K562 (cell line): Measurements from ENCODE around the gene SOX11. TPM values are rescaled to one million over a fixed set of nuclear protein-coding genes. Genes with fewer than 3 reads are reported as not detected.

Experiments used
- ATAC-seq: fragments of 200-7000 bp; cut with Tn5 transposase; 3 replicates; pipeline ENCODE4 v1.9.1; 2020; ENCODE audit warnings: moderate library complexity
- BruUV-seq: library from RNA; stranded (reverse); fragments of 400-500 nt; replicated peaks from 2 replicates; lab custom pipeline; 2021; lab: Mats Ljungman, UMichigan
- CTCF ChIA-PET: fragments of 300-600 bp; formaldehyde crosslinking; extraction: SDS; loops from one replicate; lab custom pipeline; 2021; ENCODE audit warnings: low intra/inter-chr PET ratio; lab: Yijun Ruan, JAX
- POLR2A ChIA-PET: fragments of 300-600, 350-650 bp; sonication (Branson Sonifier 250); formaldehyde crosslinking; extraction: SDS; loops from one replicate; lab custom pipeline; 2021; ENCODE audit warnings: antibody characterized with exemption, inconsistent platforms; lab: Yijun Ruan, JAX
- DNase-seq, 4 experiments: peaks; one replicate each; pipeline versions ENCODE4 v3.0.0 to v3.0.0-alpha.2; 2011 to 2018; ENCODE audit warnings: low spot score in 3 of 4, mixed read lengths in 3 of 4; ENCODE audit errors: extremely low read depth in 1 of 4
- FAIRE-seq: peaks from 2 replicates; lab custom pipeline; 2011; peaks lifted over from hg19 to GRCh38; lab: Jason Lieb, UNC
- H2AFZ ChIP-seq: 2 replicates; pipeline ENCODE4 v1.6.0; 2011; ENCODE audit warnings: low read depth, low read length, control low read depth, inconsistent platforms
- H3K27ac ChIP-seq: fragments of 200-600 bp; 3 replicates; pipeline ENCODE4 v1.8.0; 2011; ENCODE audit warnings: low read depth, mild to moderate bottlenecking, control low read depth, inconsistent platforms, low read length, moderate library complexity, mixed read lengths; ENCODE audit errors: extremely low read depth
- H3K27me3 ChIP-seq, 2 experiments: fragments of 300-600 bp in 1 of 2; 2 replicates in 1 of 2; 3 replicates in 1 of 2; pipeline versions ENCODE4 v1.6.0 to v1.8.0; 2011; ENCODE audit warnings: inconsistent platforms in 2 of 2, low read length in 2 of 2, mild to moderate bottlenecking in 1 of 2, mixed read lengths in 1 of 2, moderate library complexity in 1 of 2; ENCODE audit not compliant: control insufficient read depth in 2 of 2, insufficient read depth in 2 of 2
- H3K36me3 ChIP-seq: fragments of 300-600 bp; 3 replicates; pipeline ENCODE4 v1.8.0; 2011; ENCODE audit warnings: mild to moderate bottlenecking, low read length, inconsistent platforms; ENCODE audit not compliant: control insufficient read depth, insufficient read depth
- H3K4me1 ChIP-seq, 2 experiments: fragments of 200-600 bp in 1 of 2; replicated peaks in 1 of 2; 2 replicates in 1 of 2; 3 replicates in 1 of 2; pipeline versions ENCODE4 v1.5.1 to v1.8.0; 2011; ENCODE audit warnings: inconsistent platforms in 2 of 2, low read length in 2 of 2, mild to moderate bottlenecking in 1 of 2, mixed read lengths in 1 of 2, moderate library complexity in 1 of 2; ENCODE audit not compliant: control insufficient read depth in 2 of 2, insufficient read depth in 2 of 2
- H3K4me2 ChIP-seq: 2 replicates; pipeline ENCODE4 v1.6.1; 2011; ENCODE audit warnings: low read length, control low read depth, inconsistent platforms, mixed read lengths; ENCODE audit not compliant: insufficient read depth
- H3K4me3 ChIP-seq: fragments of 200-600 bp; sonication (generic), shearing (Covaris generic); 2 replicates; pipeline ENCODE4 v1.5.1; 2016; ENCODE audit warnings: control low read depth, inconsistent platforms
- H3K79me2 ChIP-seq: fragments of 200-600 bp; 3 replicates; pipeline ENCODE4 v1.8.0; 2011; ENCODE audit warnings: low read length, inconsistent platforms; ENCODE audit not compliant: control insufficient read depth, insufficient read depth
- H3K9ac ChIP-seq, 2 experiments: 2 replicates each; pipeline versions ENCODE4 v1.6.0 to v1.6.1; 2011; ENCODE audit warnings: low read depth in 2 of 2, low read length in 2 of 2, control low read depth in 1 of 2, inconsistent platforms in 1 of 2, mild to moderate bottlenecking in 1 of 2, mixed read lengths in 1 of 2; ENCODE audit not compliant: insufficient read depth in 1 of 2
- H3K9me1 ChIP-seq: one replicate; pipeline ENCODE4 v1.6.0; 2011; ENCODE audit warnings: inconsistent platforms, mild to moderate bottlenecking, low read length, moderate library complexity; ENCODE audit not compliant: control insufficient read depth, insufficient read depth
- H3K9me3 ChIP-seq: replicated peaks from 2 replicates; pipeline ENCODE4 v1.5.1; 2011; ENCODE audit warnings: low read depth, low read length, inconsistent platforms; ENCODE audit not compliant: control insufficient read depth, insufficient read depth
- H4K20me1 ChIP-seq: replicated peaks from 2 replicates; pipeline ENCODE4 v1.6.1; 2011; ENCODE audit warnings: low read length, inconsistent platforms, mixed read lengths; ENCODE audit not compliant: control insufficient read depth, insufficient read depth
- BACH1 ChIP-seq: fragments of 200-800 bp; sonication (Bioruptor generic); IDR thresholded peaks from 2 replicates; pipeline ENCODE4 v1.6.1; 2016; ENCODE audit warnings: missing genetic modification characterization, missing compliant biosample characterization
- HDAC1 ChIP-seq, 2 experiments: fragments of 450-650 bp; IDR thresholded peaks; 2 replicates each; pipeline ENCODE4 v1.6.1; 2016 to 2017; ENCODE audit warnings: inconsistent platforms in 1 of 2, mild to moderate bottlenecking in 1 of 2, moderate library complexity in 1 of 2
- MEF2D ChIP-seq: conservative IDR thresholded peaks from 2 replicates; pipeline ENCODE4 v1.6.1; 2016; ENCODE audit warnings: low read depth, missing genetic modification characterization, missing compliant biosample characterization
- RBM25 ChIP-seq: fragments of 200-400 bp; formaldehyde crosslinking; IDR thresholded peaks from 2 replicates; pipeline ENCODE4 v1.6.1; 2018; ENCODE audit warnings: low read length, low read depth, moderate library complexity; ENCODE audit not compliant: severe bottlenecking
- ZBTB1 ChIP-seq: sonication (generic); formaldehyde crosslinking; IDR thresholded peaks from 2 replicates; pipeline ENCODE4 v1.8.1; 2023; ENCODE audit warnings: missing genetic modification reagents, low read depth, mild to moderate bottlenecking, borderline replicate concordance
- ZNF507 ChIP-seq: conservative IDR thresholded peaks from 2 replicates; pipeline ENCODE4 v1.6.1; 2017; ENCODE audit warnings: missing genetic modification characterization, missing compliant biosample characterization
- ZNF740 ChIP-seq, 3 experiments: fragments of 200-800 bp in 1 of 3; sonication (Bioruptor generic) in 1 of 3; sonication (generic) in 1 of 3; formaldehyde crosslinking in 1 of 3; IDR thresholded peaks; 2 replicates each; pipeline versions ENCODE4 v1.6.1 to v1.8.0; 2016 to 2022; ENCODE audit warnings: mild to moderate bottlenecking in 2 of 3, missing compliant biosample characterization in 2 of 3, missing genetic modification characterization in 2 of 3, missing genetic modification reagents in 1 of 3
- WGBS: fragments of 100-300 bp; shearing (Covaris generic); methylation state at CpG from one replicate; pipeline ENCODE4 v1.1.6; 2016; ENCODE audit warnings: low coverage, mixed read lengths; ENCODE audit not compliant: insufficient coverage; ENCODE audit errors: missing lambda C conversion rate; 5-methylcytosine and 5-hydroxymethylcytosine counted together
- in situ Hi-C: fragments of 300-500 bp; cut with MboI; formaldehyde crosslinking; loops from 4 replicates; pipeline ENCODE4 v1.15.0; 2018; ENCODE audit warnings: inconsistent platforms, mixed read lengths
- intact Hi-C: fragments of 100-400 bp; cut with micrococcal nuclease; formaldehyde crosslinking; loops from 2 replicates; pipeline ENCODE4 v1.14.2; 2022
- polyA plus RNA-seq, 8 experiments: library from polyadenylated mRNA; depleted of rRNA in 4 of 8; stranded (reverse) in 5 of 8; unstranded in 3 of 8; fragments of >200 nt; fragmentation: Nextera tagmentation in 2 of 8; fragmentation: Illumina TruSeq in 1 of 8; extraction: Ambion mirVana in 2 of 8; extraction: Trizol in 1 of 8; gene quantifications; 2 replicates each; pipeline versions ENCODE4 v1.2.1 to v1.2.3, GENCODE V29; 2011 to 2014; ENCODE audit warnings: inconsistent platforms in 1 of 8, missing spikeins in 1 of 8
- total RNA-seq, 7 experiments: library from RNA; depleted of rRNA in 6 of 7; stranded (reverse); fragments of >200 nt in 6 of 7; fragmentation: Illumina TruSeq in 2 of 7; extraction: Trizol in 2 of 7; gene quantifications; 2 replicates each; pipeline versions ENCODE4 v1.2.1 to v1.2.3, GENCODE V29; 2011 to 2021; ENCODE audit warnings: low replicate concordance in 1 of 7
- TF ChIP-seq, protein P1 (sequence below), 2 experiments: fragments of 200-800 bp in 1 of 2; sonication (Bioruptor generic) in 1 of 2; sonication (generic) in 1 of 2; formaldehyde crosslinking in 1 of 2; IDR thresholded peaks in 1 of 2; conservative IDR thresholded peaks in 1 of 2; 2 replicates each; pipeline versions ENCODE4 v1.5.0 to v1.6.1; 2016 to 2020; ENCODE audit warnings: missing compliant biosample characterization in 1 of 2, missing genetic modification characterization in 1 of 2, missing genetic modification reagents in 1 of 2
- TF ChIP-seq, protein P2 (sequence below): fragments of 250-450 bp; sonication (Bioruptor Pico); IDR thresholded peaks from 2 replicates; pipeline ENCODE4 v1.4.0; 2020; ENCODE audit warnings: mild to moderate bottlenecking, moderate library complexity

Gene SOX11
- total and polyA plus RNA-seq, 9 of the 15 experiments (the other 6 are each of a cell fraction or from before 2014, with no cell fraction given): 0.02 TPM; not detected in 8

GRCh38 chr2:5736886-5737285, 44.7 kb downstream of the SOX11 start (continued):
- TF ChIP-seq, protein P1, sequence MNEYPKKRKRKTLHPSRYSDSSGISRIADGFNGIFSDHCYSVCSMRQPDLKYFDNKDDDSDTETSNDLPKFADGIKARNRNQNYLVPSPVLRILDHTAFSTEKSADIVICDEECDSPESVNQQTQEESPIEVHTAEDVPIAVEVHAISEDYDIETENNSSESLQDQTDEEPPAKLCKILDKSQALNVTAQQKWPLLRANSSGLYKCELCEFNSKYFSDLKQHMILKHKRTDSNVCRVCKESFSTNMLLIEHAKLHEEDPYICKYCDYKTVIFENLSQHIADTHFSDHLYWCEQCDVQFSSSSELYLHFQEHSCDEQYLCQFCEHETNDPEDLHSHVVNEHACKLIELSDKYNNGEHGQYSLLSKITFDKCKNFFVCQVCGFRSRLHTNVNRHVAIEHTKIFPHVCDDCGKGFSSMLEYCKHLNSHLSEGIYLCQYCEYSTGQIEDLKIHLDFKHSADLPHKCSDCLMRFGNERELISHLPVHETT (CRISPR knock-in tag; conservative IDR thresholded peaks at IDR 0.05 in 1 of 2, IDR thresholded peaks at IDR 0.05 in 1 of 2): no peak
- no peak for TF ChIP-seq MEF2D (tag)
- TF ChIP-seq, protein P2, sequence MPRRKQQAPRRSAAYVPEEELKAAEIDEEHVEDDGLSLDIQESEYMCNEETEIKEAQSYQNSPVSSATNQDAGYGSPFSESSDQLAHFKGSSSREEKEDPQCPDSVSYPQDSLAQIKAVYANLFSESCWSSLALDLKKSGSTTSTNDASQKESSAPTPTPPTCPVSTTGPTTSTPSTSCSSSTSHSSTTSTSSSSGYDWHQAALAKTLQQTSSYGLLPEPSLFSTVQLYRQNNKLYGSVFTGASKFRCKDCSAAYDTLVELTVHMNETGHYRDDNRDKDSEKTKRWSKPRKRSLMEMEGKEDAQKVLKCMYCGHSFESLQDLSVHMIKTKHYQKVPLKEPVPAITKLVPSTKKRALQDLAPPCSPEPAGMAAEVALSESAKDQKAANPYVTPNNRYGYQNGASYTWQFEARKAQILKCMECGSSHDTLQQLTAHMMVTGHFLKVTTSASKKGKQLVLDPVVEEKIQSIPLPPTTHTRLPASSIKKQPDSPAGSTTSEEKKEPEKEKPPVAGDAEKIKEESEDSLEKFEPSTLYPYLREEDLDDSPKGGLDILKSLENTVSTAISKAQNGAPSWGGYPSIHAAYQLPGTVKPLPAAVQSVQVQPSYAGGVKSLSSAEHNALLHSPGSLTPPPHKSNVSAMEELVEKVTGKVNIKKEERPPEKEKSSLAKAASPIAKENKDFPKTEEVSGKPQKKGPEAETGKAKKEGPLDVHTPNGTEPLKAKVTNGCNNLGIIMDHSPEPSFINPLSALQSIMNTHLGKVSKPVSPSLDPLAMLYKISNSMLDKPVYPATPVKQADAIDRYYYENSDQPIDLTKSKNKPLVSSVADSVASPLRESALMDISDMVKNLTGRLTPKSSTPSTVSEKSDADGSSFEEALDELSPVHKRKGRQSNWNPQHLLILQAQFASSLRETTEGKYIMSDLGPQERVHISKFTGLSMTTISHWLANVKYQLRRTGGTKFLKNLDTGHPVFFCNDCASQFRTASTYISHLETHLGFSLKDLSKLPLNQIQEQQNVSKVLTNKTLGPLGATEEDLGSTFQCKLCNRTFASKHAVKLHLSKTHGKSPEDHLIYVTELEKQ (CRISPR knock-in tag): no peak
- TF ChIP-seq ZNF507: no peak

- DNase-seq (no peak), FAIRE-seq (no peak), ATAC-seq (no peak)
- in situ Hi-C loops (no loop called here), intact Hi-C loops (no loop called here)
- no peak overlapping the region for H2AFZ ChIP-seq
- no peaks in the 10 kb centered on the region for H3K27me3 ChIP-seq
- no TSS peak for BruUV-seq
- H3K79me2 ChIP-seq: no peaks in the 10 kb centered on the region
- ChIA-PET CTCF (no interaction called here), POLR2A (no interaction called here)
- no peaks in the 10 kb centered on the region for H3K4me1 ChIP-seq
- no peak overlapping the region for H3K4me2 ChIP-seq
- 0 out of 2 replicates have a peak, but pooled peaks cover 2% of the 10 kb centered on the region for H3K9me3 ChIP-seq
- no peak overlapping the region for H3K27ac ChIP-seq
- H3K9me1 ChIP-seq: no peaks in the 10 kb centered on the region
- H4K20me1 ChIP-seq: no peaks in the 10 kb centered on the region
- H3K9ac ChIP-seq: no peak overlapping the region
- H3K4me3 ChIP-seq: no peak overlapping the region
- H3K36me3 ChIP-seq: no peaks in the 10 kb centered on the region
- WGBS: 1% methylated on average over 5 of the region's 5 CpGs
- TF ChIP-seq RBM25 (no peak), ZNF740 (CRISPR knock-in tag; IDR thresholded peaks at IDR 0.05) (no peak), ZNF740 (tag; IDR thresholded peaks at IDR 0.05) (no peak), HDAC1 (IDR thresholded peaks at IDR 0.05) (no peak), BACH1 (tag) (no peak), ZBTB1 (CRISPR knock-in tag) (no peak)
Observed at GRCh38 chr2:5740053-5740452, 47.9 kb downstream of the SOX11 start.
